ENCODE measurements around the gene DPF3. TPM values are rescaled to one million over a fixed set of nuclear protein-coding genes. Genes with fewer than 3 reads are reported as not detected.

Gene DPF3
- total RNA-seq, 4 donors from 2014 or later = 1.1 to 4.7 (median 1.8) TPM

DNA sequence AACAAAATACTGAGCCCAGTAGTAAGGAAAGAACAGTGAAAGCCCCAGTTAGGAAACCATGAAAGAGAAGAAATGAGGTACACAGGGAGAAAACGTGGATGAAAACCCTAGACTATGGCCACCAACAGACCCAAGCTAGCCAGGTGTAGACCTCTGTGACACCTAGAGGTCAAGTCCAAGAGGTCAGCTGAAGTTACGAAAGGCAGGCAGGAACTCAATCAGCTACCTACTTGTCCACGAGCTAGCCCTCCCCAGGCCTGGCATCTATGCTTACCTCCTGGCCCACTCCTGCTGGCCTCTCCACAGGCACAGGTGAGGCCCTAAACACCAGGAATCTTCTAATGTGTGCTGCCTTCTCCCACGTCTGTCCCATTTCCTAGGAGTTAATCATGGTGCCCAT lies 48.7 kb downstream of the DPF3 start:
- TF ChIP-seq, protein P1, sequence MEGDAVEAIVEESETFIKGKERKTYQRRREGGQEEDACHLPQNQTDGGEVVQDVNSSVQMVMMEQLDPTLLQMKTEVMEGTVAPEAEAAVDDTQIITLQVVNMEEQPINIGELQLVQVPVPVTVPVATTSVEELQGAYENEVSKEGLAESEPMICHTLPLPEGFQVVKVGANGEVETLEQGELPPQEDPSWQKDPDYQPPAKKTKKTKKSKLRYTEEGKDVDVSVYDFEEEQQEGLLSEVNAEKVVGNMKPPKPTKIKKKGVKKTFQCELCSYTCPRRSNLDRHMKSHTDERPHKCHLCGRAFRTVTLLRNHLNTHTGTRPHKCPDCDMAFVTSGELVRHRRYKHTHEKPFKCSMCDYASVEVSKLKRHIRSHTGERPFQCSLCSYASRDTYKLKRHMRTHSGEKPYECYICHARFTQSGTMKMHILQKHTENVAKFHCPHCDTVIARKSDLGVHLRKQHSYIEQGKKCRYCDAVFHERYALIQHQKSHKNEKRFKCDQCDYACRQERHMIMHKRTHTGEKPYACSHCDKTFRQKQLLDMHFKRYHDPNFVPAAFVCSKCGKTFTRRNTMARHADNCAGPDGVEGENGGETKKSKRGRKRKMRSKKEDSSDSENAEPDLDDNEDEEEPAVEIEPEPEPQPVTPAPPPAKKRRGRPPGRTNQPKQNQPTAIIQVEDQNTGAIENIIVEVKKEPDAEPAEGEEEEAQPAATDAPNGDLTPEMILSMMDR (IDR thresholded peaks at IDR 0.05) = no peak
- no peak for TF ChIP-seq POLR2A (IDR thresholded peaks at IDR 0.05)
- 82 to 93% methylated on average over 4 of the region's 4 CpGs for WGBS, 2 donors
- no peak overlapping the region for H3K4me3 ChIP-seq (ENCODE audit: low read depth, poor library complexity, severe bottlenecking)
- intact Hi-C loops (cut with DNase I; ENCODE audit: low total_unique reads) = no loop called here
- no peak for DNase-seq (ENCODE audit: low spot score in 2 of 2)

DNA sequence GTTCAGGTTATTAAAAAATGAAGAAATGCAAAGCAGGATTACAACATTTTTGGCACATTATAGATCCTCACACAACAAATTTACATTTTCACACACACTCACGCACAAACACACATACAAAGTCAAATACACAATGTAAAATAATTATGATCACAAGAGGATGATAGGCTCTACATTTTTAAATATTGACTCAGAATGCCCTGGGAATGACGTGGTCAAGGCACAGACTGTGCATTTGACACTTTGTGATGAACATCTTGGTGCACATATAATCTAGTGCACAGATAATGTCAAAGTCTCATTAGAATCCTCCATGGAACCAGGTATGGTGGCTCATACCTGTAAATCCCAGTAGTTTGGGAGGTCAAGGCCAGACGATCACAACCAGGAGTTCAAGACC lies 49.4 kb downstream of the DPF3 start:
- no peak for TF ChIP-seq POLR2A (IDR thresholded peaks at IDR 0.05)
- TF ChIP-seq, protein P1 (IDR thresholded peaks at IDR 0.05) = no peak
- intact Hi-C loops (cut with DNase I; ENCODE audit: low total_unique reads) = no loop called here
- WGBS, 2 donors = 85 to 88% methylated on average over 3 of the region's 3 CpGs
- no peak overlapping the region for H3K4me3 ChIP-seq (ENCODE audit: low read depth, poor library complexity, severe bottlenecking)
- DNase-seq (ENCODE audit: low spot score in 2 of 2) = no peak

DNA sequence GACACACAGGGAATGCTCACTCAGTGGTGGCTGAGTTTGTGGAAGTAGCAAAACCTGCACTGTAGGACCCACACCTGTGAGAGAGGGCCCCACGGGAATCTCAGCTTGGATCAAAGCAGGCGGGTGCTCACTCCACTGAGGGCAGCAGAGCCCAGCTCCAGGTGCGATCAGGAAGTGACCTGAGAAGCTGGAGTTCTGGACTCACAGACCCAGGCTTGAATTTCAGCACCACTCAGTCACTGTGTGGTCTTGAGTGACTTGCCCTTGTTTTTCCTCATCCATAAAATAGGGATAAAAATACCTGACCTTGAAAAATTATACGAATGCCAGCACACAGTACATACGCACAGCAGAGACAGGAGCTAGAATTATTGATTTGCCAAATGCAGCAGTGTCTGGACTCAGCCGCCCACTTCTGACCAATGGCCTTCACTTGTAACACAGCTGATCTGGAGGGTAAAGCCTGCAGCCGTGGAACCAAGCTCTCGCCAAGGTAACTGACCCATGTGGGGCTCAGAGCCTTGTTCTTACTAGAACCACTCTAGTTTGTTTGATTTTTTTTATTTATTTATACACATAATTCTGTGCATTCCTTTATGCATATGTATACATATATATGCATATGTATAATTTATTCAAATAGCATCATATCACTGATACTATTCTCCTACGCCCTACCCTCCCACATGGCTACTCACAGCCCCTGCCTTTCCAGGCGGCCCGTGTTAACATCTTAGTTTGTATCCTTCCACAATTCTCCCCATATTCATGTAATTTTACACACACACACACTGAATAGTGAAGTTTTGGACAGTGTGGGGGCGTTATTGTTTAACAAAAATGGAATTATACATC lies 53.9 kb downstream of the DPF3 start:
- intact Hi-C loops (cut with DNase I; ENCODE audit: low total_unique reads) = no loop called here
- 85 to 86% methylated on average over 12 of the region's 12 CpGs for WGBS, 2 donors
- no peak overlapping the region for H3K4me3 ChIP-seq (ENCODE audit: low read depth, poor library complexity, severe bottlenecking)
- peak in 1 of 2 donors; percentile 49 for DNase-seq (ENCODE audit: low spot score in 2 of 2)
- TF ChIP-seq, protein P1 (IDR thresholded peaks at IDR 0.05) = no peak
- TF ChIP-seq POLR2A (IDR thresholded peaks at IDR 0.05) = no peak

DNA sequence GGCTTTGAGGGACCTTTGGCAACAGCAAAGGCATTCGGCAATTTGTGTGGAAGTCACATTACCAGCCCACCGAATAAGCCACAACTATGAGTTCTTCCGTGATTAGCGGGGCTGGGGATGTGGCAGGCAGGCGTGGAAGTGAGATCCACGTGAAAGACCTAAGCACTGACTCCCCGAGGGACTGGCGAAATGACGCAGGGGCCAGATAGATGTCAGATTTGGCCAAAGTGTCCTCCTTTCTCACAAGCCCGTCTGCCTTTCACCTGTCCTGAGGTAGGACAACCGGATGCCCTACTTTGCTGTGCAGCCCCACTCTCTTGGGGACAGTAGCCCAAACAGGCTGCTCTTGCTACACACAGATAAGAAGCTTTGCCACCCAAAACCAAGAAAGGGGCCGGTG lies 54.5 kb downstream of the DPF3 start:
- 87 to 95% methylated on average over 12 of the region's 12 CpGs for WGBS, 2 donors
- intact Hi-C loops (cut with DNase I; ENCODE audit: low total_unique reads) = no loop called here
- H3K4me3 ChIP-seq (ENCODE audit: low read depth, poor library complexity, severe bottlenecking) = no peak overlapping the region
- TF ChIP-seq, protein P1 (IDR thresholded peaks at IDR 0.05) = no peak
- TF ChIP-seq POLR2A (IDR thresholded peaks at IDR 0.05) = no peak
- peak in 1 of 2 donors; percentile 74 for DNase-seq (ENCODE audit: low spot score in 2 of 2)

DNA sequence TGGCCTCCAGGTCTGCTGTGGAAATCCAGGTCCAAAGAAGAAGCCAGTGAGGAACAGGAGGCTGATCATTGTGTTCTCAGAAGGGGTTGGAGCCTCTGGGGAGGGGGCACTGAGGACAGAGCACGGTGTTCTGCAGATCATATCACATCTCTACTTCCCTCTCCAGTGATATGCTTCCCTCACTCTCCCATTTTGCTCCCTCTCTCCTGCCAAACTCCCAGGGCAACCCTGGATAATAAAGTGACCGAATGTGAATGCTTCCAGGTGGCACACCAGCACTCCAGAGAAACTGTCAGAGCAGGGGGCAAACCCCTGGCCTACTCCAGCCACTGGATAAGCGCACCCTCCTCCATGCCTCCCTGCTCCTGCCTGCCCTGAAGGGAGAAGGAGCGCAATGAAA lies 57.8 kb downstream of the DPF3 start:
- no peak overlapping the region for H3K4me3 ChIP-seq (ENCODE audit: low read depth, poor library complexity, severe bottlenecking)
- TF ChIP-seq POLR2A (IDR thresholded peaks at IDR 0.05) = no peak
- TF ChIP-seq, protein P1 (IDR thresholded peaks at IDR 0.05) = no peak
- intact Hi-C loops (cut with DNase I; ENCODE audit: low total_unique reads) = no loop called here
- WGBS, 2 donors = 84 to 86% methylated on average over 4 of the region's 4 CpGs
- DNase-seq (ENCODE audit: low spot score in 2 of 2) = no peak

Measured in lower leg skin (tissue), 4 donors.